ENCODE data around the gene DHX8. TPM values are rescaled to one million over a fixed set of nuclear protein-coding genes. Genes with fewer than 3 reads are reported as not detected.

Gene DHX8
- total and polyA plus RNA-seq, 4 donors: 10.9 to 21.3 (median 19.4) TPM

DNA sequence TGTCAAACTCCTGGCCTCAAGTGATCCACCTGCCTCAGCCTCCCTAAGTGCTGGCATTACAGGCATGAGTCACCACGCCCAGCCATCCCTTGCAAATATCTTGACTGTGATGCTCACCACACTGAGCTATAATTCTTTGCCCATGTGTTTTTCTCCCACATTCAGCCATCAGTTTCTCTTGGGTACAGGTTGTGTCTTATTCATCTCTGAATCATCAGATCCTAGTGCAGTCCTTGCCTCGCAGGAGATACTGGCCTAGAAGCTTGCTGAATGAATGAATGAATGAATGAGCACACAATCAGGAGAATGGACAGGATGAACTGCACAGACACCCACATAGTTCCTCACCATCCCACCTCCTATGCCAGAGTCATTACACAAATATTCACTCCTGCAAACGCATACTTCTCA, 86.7 kb downstream of the DHX8 start (continued):
- TF ChIP-seq, protein P1, sequence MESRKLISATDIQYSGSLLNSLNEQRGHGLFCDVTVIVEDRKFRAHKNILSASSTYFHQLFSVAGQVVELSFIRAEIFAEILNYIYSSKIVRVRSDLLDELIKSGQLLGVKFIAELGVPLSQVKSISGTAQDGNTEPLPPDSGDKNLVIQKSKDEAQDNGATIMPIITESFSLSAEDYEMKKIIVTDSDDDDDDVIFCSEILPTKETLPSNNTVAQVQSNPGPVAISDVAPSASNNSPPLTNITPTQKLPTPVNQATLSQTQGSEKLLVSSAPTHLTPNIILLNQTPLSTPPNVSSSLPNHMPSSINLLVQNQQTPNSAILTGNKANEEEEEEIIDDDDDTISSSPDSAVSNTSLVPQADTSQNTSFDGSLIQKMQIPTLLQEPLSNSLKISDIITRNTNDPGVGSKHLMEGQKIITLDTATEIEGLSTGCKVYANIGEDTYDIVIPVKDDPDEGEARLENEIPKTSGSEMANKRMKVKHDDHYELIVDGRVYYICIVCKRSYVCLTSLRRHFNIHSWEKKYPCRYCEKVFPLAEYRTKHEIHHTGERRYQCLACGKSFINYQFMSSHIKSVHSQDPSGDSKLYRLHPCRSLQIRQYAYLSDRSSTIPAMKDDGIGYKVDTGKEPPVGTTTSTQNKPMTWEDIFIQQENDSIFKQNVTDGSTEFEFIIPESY (IDR thresholded peaks at IDR 0.05): no peak
- TF ChIP-seq TAF1 (conservative IDR thresholded peaks at IDR 0.05) (no peak), GABPA (IDR thresholded peaks at IDR 0.05 in 1 of 2, conservative IDR thresholded peaks at IDR 0.05 in 1 of 2) (no peak), JUND (IDR thresholded peaks at IDR 0.05) (no peak)

DNA sequence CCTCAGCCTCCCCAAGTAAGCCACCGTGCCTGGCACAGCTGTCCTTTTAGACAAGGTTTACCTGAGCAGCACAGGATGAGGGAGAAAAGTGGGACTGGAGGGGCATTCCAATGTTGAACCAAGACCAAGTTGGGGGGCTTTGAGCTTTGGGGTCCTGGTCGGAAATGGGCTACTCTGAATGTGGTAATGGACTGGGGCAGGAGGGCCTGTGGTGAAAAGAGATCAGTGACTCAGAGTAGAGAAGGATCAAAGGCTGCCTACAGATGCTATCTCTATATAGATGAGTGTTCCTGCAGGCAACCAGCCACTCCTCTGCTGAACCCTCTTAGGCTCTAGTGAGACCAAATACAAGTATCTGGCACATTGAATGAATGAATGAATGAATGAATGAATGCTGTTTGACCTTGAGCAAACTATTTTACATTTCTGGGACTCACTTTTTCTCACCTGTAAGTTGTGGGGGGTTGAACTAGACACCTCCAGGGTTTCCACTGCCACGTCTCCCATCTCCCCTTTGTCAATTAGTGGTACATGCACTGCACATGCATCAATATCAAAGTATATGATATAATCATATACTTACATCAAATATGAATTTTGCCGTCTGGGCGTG, 88.7 kb downstream of the DHX8 start:
- Histone ChIP-seq H3K9ac (ENCODE audit: low read depth in 1 of 2, low read length in 2 of 2) (no peak overlapping the region), H3K4me1 (ENCODE audit: control insufficient read depth in 4 of 4, insufficient read depth in 4 of 4, low read length in 3 of 4) (no peaks in the 10 kb centered on the region), H3K27ac (ENCODE audit: low read depth in 1 of 2, low read length in 2 of 2) (no peak overlapping the region), H3K36me3 (ENCODE audit: control insufficient read depth in 4 of 4, insufficient read depth in 3 of 4, low read depth in 1 of 4, low read length in 3 of 4) (no peaks in the 10 kb centered on the region), H3K9me3 (ENCODE audit: control insufficient read depth in 4 of 4, low read length in 3 of 4) (no peaks in the 10 kb centered on the region), H3K27me3 (ENCODE audit: control insufficient read depth in 4 of 4, insufficient read depth in 4 of 4, low read length in 3 of 4) (no peaks in the 10 kb centered on the region), H3K4me3 (ENCODE audit: low read depth in 1 of 3, low read length in 3 of 3) (no peak overlapping the region)
- no peak for TF ChIP-seq YY1 (IDR thresholded peaks at IDR 0.05)
- TF ChIP-seq, protein P2, sequence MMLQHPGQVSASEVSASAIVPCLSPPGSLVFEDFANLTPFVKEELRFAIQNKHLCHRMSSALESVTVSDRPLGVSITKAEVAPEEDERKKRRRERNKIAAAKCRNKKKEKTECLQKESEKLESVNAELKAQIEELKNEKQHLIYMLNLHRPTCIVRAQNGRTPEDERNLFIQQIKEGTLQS (IDR thresholded peaks at IDR 0.05): no peak
- DNase-seq (ENCODE audit: low spot score): no peak
- WGBS: 79% methylated on average over 5 of the region's 5 CpGs

DNA sequence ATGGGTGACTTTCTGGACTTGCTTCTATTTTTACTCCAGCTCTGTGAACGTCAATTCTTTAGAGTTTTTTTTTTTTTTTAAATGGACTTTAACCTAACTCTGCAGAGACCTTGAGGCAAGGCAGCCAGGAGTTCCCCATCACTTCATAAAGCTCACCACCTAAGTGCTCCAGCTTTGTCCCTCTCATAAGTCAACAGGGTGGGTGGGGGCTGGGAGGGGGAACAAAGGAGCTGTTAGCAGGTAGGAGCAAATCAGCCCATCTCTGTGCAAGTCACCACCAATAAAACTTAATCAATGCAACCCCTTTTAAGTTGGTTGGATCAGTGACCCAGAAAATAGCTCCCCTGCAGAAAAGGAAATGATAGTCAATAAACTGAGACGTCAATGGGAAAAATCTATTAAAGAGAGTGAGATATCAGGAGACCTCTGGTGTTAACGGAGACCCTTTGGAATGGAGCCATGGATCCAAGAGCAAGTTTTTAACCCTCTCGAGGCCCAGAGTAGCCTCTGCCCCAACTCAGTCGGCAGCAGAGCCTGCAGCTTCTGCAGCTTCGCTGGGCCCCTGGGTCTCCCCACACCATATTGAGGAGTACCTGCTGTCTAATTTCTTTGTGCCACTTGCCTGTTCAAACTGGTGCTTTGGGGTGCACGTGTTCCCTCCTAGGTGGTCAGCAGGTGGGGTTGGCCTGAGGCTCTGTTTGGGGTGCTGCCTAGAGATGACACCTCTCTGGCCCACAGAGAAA, 90.0 kb downstream of the DHX8 start:
- Histone ChIP-seq H3K27me3 (ENCODE audit: control insufficient read depth in 4 of 4, insufficient read depth in 4 of 4, low read length in 3 of 4) (no peaks in the 10 kb centered on the region), H3K9me3 (ENCODE audit: control insufficient read depth in 4 of 4, low read length in 3 of 4) (no peaks in the 10 kb centered on the region), H3K27ac (ENCODE audit: low read depth in 1 of 2, low read length in 2 of 2) (no peak overlapping the region), H3K9ac (ENCODE audit: low read depth in 1 of 2, low read length in 2 of 2) (no peak overlapping the region), H3K36me3 (ENCODE audit: control insufficient read depth in 4 of 4, insufficient read depth in 3 of 4, low read depth in 1 of 4, low read length in 3 of 4) (no peaks in the 10 kb centered on the region), H3K4me1 (ENCODE audit: control insufficient read depth in 4 of 4, insufficient read depth in 4 of 4, low read length in 3 of 4) (no peaks in the 10 kb centered on the region), H3K4me3 (ENCODE audit: low read depth in 1 of 3, low read length in 3 of 3) (no peak overlapping the region)
- WGBS: 38% methylated on average over 7 of the region's 7 CpGs
- TF ChIP-seq JUND (IDR thresholded peaks at IDR 0.05): no peak
- TF ChIP-seq, protein P3, sequence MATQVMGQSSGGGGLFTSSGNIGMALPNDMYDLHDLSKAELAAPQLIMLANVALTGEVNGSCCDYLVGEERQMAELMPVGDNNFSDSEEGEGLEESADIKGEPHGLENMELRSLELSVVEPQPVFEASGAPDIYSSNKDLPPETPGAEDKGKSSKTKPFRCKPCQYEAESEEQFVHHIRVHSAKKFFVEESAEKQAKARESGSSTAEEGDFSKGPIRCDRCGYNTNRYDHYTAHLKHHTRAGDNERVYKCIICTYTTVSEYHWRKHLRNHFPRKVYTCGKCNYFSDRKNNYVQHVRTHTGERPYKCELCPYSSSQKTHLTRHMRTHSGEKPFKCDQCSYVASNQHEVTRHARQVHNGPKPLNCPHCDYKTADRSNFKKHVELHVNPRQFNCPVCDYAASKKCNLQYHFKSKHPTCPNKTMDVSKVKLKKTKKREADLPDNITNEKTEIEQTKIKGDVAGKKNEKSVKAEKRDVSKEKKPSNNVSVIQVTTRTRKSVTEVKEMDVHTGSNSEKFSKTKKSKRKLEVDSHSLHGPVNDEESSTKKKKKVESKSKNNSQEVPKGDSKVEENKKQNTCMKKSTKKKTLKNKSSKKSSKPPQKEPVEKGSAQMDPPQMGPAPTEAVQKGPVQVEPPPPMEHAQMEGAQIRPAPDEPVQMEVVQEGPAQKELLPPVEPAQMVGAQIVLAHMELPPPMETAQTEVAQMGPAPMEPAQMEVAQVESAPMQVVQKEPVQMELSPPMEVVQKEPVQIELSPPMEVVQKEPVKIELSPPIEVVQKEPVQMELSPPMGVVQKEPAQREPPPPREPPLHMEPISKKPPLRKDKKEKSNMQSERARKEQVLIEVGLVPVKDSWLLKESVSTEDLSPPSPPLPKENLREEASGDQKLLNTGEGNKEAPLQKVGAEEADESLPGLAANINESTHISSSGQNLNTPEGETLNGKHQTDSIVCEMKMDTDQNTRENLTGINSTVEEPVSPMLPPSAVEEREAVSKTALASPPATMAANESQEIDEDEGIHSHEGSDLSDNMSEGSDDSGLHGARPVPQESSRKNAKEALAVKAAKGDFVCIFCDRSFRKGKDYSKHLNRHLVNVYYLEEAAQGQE (IDR thresholded peaks at IDR 0.05): no peak
- no peak for TF ChIP-seq EGR1 (IDR thresholded peaks at IDR 0.05; ENCODE audit: low read depth in 2 of 2)
- TF ChIP-seq, protein P4, sequence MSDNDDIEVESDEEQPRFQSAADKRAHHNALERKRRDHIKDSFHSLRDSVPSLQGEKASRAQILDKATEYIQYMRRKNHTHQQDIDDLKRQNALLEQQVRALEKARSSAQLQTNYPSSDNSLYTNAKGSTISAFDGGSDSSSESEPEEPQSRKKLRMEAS (IDR thresholded peaks at IDR 0.05): no peak
- TF ChIP-seq FOXA1 (IDR thresholded peaks at IDR 0.05): no peak
- TF ChIP-seq, protein P1 (IDR thresholded peaks at IDR 0.05): no peak
- TF ChIP-seq RXRA (IDR thresholded peaks at IDR 0.05): no peak
- no peak for TF ChIP-seq FOXA2 (IDR thresholded peaks at IDR 0.05)
- TF ChIP-seq TAF1 (conservative IDR thresholded peaks at IDR 0.05): no peak
- no peak for TF ChIP-seq RAD21 (IDR thresholded peaks at IDR 0.05)
- DNase-seq (ENCODE audit: low spot score): no peak
